Sigmoid colon (tissue), 7 donors: ENCODE results near the gene MYO10. TPM values are rescaled to one million over a fixed set of nuclear protein-coding genes. Genes with fewer than 3 reads are reported as not detected.

ENCODE experiments used
- DNase-seq: peaks from one replicate; pipeline ENCODE4 v3.0.0-alpha.2; 2019
- H3K27ac ChIP-seq, 4 donors: fragments of 200-600 bp; sonication (generic); one replicate each; pipeline ENCODE4 v1.5.1; 2016 to 2019; ENCODE audit warnings: mild to moderate bottlenecking in 1 of 4
- H3K27me3 ChIP-seq, 3 donors: fragments of 200-600 bp; sonication (generic); one replicate each; pipeline ENCODE4 v1.5.1; 2019; ENCODE audit warnings: mild to moderate bottlenecking in 1 of 3
- H3K36me3 ChIP-seq, 4 donors: fragments of 200-600 bp; sonication (generic); one replicate each; pipeline ENCODE4 v1.5.1; 2016 to 2019
- H3K4me1 ChIP-seq, 4 donors: fragments of 200-600 bp; sonication (generic); one replicate each; pipeline ENCODE4 v1.5.1; 2017 to 2019
- H3K4me3 ChIP-seq, 4 donors: fragments of 200-600 bp; sonication (generic); one replicate each; pipeline ENCODE4 v1.5.1; 2017 to 2019; ENCODE audit warnings: mild to moderate bottlenecking in 2 of 4, moderate library complexity in 1 of 4
- H3K9me3 ChIP-seq, 4 donors: fragments of 200-600 bp in 3 of 4; sonication (generic) in 3 of 4; one replicate each; pipeline versions ENCODE4 v1.5.1 to v1.6.1; 2013 to 2019
- CTCF ChIP-seq, 4 experiments: fragments of 450-650 bp in 3 of 4; fragments of 200-600 bp in 1 of 4; IDR thresholded peaks; one replicate each; pipeline ENCODE4 v1.5.1; 2016 to 2019; ENCODE audit warnings: antibody characterized with exemption in 4 of 4, mild to moderate bottlenecking in 3 of 4, moderate library complexity in 2 of 4
- EP300 ChIP-seq, 4 donors: sonication (generic); formaldehyde crosslinking; IDR thresholded peaks; one replicate each; pipeline ENCODE4 v1.6.1; 2017; ENCODE audit warnings: antibody characterized with exemption in 4 of 4
- POLR2A ChIP-seq, 2 donors: fragments of 450-650 bp; IDR thresholded peaks; one replicate each; pipeline ENCODE4 v1.6.1; 2016; ENCODE audit warnings: antibody characterized with exemption in 2 of 2, mild to moderate bottlenecking in 2 of 2, moderate library complexity in 2 of 2
- POLR2AphosphoS5 ChIP-seq, 4 donors: sonication (generic); formaldehyde crosslinking; IDR thresholded peaks; one replicate each; pipeline ENCODE4 v1.6.1; 2017; ENCODE audit warnings: antibody characterized with exemption in 4 of 4
- WGBS, 2 donors: extraction: QIAGEN DNeasy Blood & Tissue Kit; methylation state at CpG; one replicate each; pipeline ENCODE4 v1.1.7; 2013; 5-methylcytosine and 5-hydroxymethylcytosine counted together
- intact Hi-C: fragments of 100-400 bp; cut with DNase I; formaldehyde crosslinking; loops from one replicate; pipeline ENCODE4 v1.15.1; 2023
- polyA plus RNA-seq, 3 donors: library from polyadenylated mRNA; stranded (reverse); fragments of 200-250 nt; gene quantifications; one replicate each; pipeline ENCODE4 v1.2.3, GENCODE V29; 2013
- total RNA-seq, 4 donors: library from RNA; depleted of rRNA; stranded (reverse); fragments of >200 nt; gene quantifications; one replicate each; pipeline ENCODE4 v1.1.0, GENCODE V29; 2016
- donor health status: healthy with polysubstance abuse.
- donor health status: Bipolar disorder and iron deficiency.
- donor health status: healthy.

Gene MYO10
- total and polyA plus RNA-seq, 7 donors = 3.9 to 20.3 (median 8.3) TPM

DNA sequence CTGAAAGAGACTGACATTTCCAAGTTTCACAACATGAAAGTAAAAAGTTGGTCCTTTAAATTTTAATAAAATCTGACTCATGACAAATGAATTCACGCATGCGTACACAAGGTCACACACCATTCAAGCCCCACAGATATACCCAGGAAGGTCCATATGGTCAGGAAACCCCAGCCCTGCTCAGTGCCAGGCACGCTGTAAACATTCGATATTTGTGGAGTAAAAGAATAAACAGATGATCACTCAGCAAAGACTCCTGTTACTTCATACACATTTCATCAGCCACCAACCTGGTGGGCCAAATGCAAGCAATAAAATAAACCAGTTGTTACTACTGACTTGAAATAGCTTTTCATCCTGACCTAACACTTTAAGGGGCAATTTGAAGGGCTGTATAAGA lies 161.3 kb downstream of the MYO10 start:
- Histone ChIP-seq H3K36me3 (no peaks in the 10 kb centered on the region), H3K9me3 (no peaks in the 10 kb centered on the region), H3K27me3 (no peaks in the 10 kb centered on the region), H3K4me1 (no peaks in the 10 kb centered on the region), H3K27ac (no peak overlapping the region), H3K4me3 (no peak overlapping the region)
- DNase-seq = no peak
- intact Hi-C loops = no loop called here
- WGBS, 2 donors = 85 to 94% methylated on average over 4 of the region's 4 CpGs
- TF ChIP-seq CTCF (IDR thresholded peaks at IDR 0.05) (no peak), POLR2AphosphoS5 (IDR thresholded peaks at IDR 0.05) (no peak), POLR2A (IDR thresholded peaks at IDR 0.05) (no peak), EP300 (IDR thresholded peaks at IDR 0.05) (no peak)

DNA sequence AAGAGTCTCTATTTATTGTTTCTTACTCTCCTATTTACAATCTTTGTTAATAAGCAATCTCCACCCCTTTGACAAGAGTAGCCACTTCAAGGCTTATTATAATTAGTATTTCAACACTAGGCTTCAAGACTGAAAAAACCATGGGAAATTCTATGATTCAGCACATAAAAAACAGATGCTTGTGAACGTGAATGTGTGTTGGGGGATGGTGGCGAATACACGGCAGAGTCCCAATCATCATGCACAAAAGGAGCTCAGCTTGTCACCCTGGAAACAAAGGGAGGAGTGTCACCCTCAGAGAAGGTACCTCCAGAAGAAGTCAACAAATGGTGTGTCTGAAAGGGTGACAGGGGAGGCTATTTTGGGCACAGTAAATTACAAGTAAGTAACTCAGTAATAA lies 162.1 kb downstream of the MYO10 start:
- Histone ChIP-seq H3K27me3 (no peaks in the 10 kb centered on the region), H3K9me3 (no peaks in the 10 kb centered on the region), H3K27ac (no peak overlapping the region), H3K4me3 (no peak overlapping the region), H3K4me1 (no peaks in the 10 kb centered on the region), H3K36me3 (no peaks in the 10 kb centered on the region)
- intact Hi-C loops = no loop called here
- TF ChIP-seq POLR2A (IDR thresholded peaks at IDR 0.05) = no peak
- no peak for TF ChIP-seq EP300 (IDR thresholded peaks at IDR 0.05)
- TF ChIP-seq CTCF (IDR thresholded peaks at IDR 0.05) = no peak
- no peak for TF ChIP-seq POLR2AphosphoS5 (IDR thresholded peaks at IDR 0.05)
- 66 to 74% methylated on average over 3 of the region's 3 CpGs for WGBS, 2 donors
- DNase-seq = no peak

- intact Hi-C loops = no loop called here
- Histone ChIP-seq H3K27me3 (no peaks in the 10 kb centered on the region), H3K4me3 (no peak overlapping the region), H3K36me3 (no peaks in the 10 kb centered on the region), H3K9me3 (no peaks in the 10 kb centered on the region), H3K4me1 (no peaks in the 10 kb centered on the region), H3K27ac (no peak overlapping the region)
- DNase-seq = no peak
- no peak for TF ChIP-seq CTCF (IDR thresholded peaks at IDR 0.05)
- TF ChIP-seq POLR2AphosphoS5 (IDR thresholded peaks at IDR 0.05) = no peak
- TF ChIP-seq POLR2A (IDR thresholded peaks at IDR 0.05) = no peak
- no peak for TF ChIP-seq EP300 (IDR thresholded peaks at IDR 0.05)
- 62 to 80% methylated on average over 3 of the region's 3 CpGs for WGBS, 2 donors
These were observed 163.5 kb downstream of the MYO10 start for GRCh38 chr5:16772556-16772955.

DNA sequence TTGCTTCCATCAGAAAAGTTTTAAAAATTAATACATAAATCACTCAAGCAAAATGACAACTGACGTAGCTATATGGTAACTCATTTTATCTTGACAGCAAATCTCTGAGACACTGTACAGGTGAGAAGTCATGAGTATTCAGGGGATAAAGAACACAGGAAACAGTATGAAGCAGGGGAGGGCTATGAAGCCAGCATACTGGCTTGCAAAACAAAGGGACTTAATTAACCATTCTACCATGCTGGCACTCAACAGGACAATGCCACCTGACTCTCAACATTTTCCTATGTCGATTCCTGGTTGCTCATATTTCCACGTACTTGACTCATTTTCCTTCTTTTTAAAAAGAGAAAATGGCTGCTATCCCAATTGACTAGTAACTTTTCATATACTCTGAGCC lies 167.9 kb downstream of the MYO10 start:
- Histone ChIP-seq H3K9me3 (no peaks in the 10 kb centered on the region), H3K4me1 (no peaks in the 10 kb centered on the region), H3K27me3 (no peaks in the 10 kb centered on the region), H3K4me3 (no peak overlapping the region), H3K36me3 (no peaks in the 10 kb centered on the region), H3K27ac (no peak overlapping the region)
- TF ChIP-seq CTCF (IDR thresholded peaks at IDR 0.05) = no peak
- no peak for TF ChIP-seq POLR2AphosphoS5 (IDR thresholded peaks at IDR 0.05)
- TF ChIP-seq EP300 (IDR thresholded peaks at IDR 0.05) = no peak
- no peak for TF ChIP-seq POLR2A (IDR thresholded peaks at IDR 0.05)
- no peak for DNase-seq
- intact Hi-C loops = no loop called here
- WGBS, 2 donors = 91 to 96% methylated on average over 3 of the region's 3 CpGs

- H3K27ac ChIP-seq = no peak overlapping the region
- TF ChIP-seq CTCF (IDR thresholded peaks at IDR 0.05) = no peak
- no peak for TF ChIP-seq POLR2A (IDR thresholded peaks at IDR 0.05)
- TF ChIP-seq POLR2AphosphoS5 (IDR thresholded peaks at IDR 0.05) = no peak
- TF ChIP-seq EP300 (IDR thresholded peaks at IDR 0.05) = no peak
- H3K4me1 ChIP-seq = no peaks in the 10 kb centered on the region
- H3K4me3 ChIP-seq = no peak overlapping the region
- WGBS, 2 donors = 81 to 84% methylated on average over 5 of the region's 5 CpGs
- no peaks in the 10 kb centered on the region for H3K9me3 ChIP-seq
- no peaks in the 10 kb centered on the region for H3K27me3 ChIP-seq
- no peaks in the 10 kb centered on the region for H3K36me3 ChIP-seq
- no peak for DNase-seq
- intact Hi-C loops = no loop called here
These were observed 172.9 kb downstream of the MYO10 start for GRCh38 chr5:16763211-16763610.
